ENCODE measurements around the gene SETDB1. TPM values are rescaled to one million over a fixed set of nuclear protein-coding genes. Genes with fewer than 3 reads are reported as not detected.
A peak's percentile ranks its signal among the peaks of the same experiment; 100 is the strongest.

SETDB1 gene
- total and polyA plus RNA-seq, 2 of the 13 experiments (the other 11 are each of a cell fraction or from before 2014, with no cell fraction given), result 33.1 to 34.6 TPM

- ChIA-PET POLR2A (no interaction called here), CTCF (ENCODE audit: low intra/inter-chr PET ratio, low total read pairs) (no interaction called here)
- Histone ChIP-seq H3K36me3 (replicated peaks in 1 of 2; ENCODE audit: control insufficient read depth in 1 of 2, insufficient read depth in 2 of 2, low read length in 2 of 2) (no peaks in the 10 kb centered on the region), H3K4me1 (ENCODE audit: insufficient read depth, low read length) (peaks cover 78% of the 10 kb centered on the region), H3K4me3 (replicated peaks in 1 of 3; ENCODE audit: insufficient read depth in 1 of 3, low read depth in 2 of 3, low read length in 3 of 3) (peak overlapping the region in 2 of 3 experiments; percentile 91 to 99; a peak in 3 of 6 replicates), H3K9ac (ENCODE audit: insufficient read depth, low read depth, low read length) (peak overlapping the region; percentile 98), H3K27ac (ENCODE audit: extremely low read length, insufficient read depth, low read length) (peak overlapping the region; percentile 100), H2AFZ (ENCODE audit: low read length) (no peak overlapping the region), H4K20me1 (ENCODE audit: insufficient read depth, low read length) (no peaks in the 10 kb centered on the region), H3K9me3 (ENCODE audit: low read length) (no peaks in the 10 kb centered on the region), H3K27me3 (ENCODE audit: control insufficient read depth in 1 of 2, insufficient read depth in 2 of 2, low read length in 2 of 2) (no peaks in the 10 kb centered on the region; a peak in 1 of 5 replicates), H3K79me2 (ENCODE audit: insufficient read depth, low read length) (peaks cover 28% of the 10 kb centered on the region), H3K4me2 (ENCODE audit: low read depth, low read length) (peak overlapping the region; percentile 93)
- DNase-seq (ENCODE audit: low spot score), result no peak
- TF ChIP-seq ZNF644 (CRISPR knock-in tag; IDR thresholded peaks at IDR 0.05; ENCODE audit: low read depth) (no peak), ZNF597 (CRISPR knock-in tag; IDR thresholded peaks at IDR 0.05) (no peak), ZNF230 (CRISPR knock-in tag; IDR thresholded peaks at IDR 0.05) (no peak), ZNF563 (CRISPR knock-in tag; IDR thresholded peaks at IDR 0.05) (no peak), ZSCAN20 (CRISPR knock-in tag; IDR thresholded peaks at IDR 0.05; ENCODE audit: borderline replicate concordance) (no peak), ZNF160 (CRISPR knock-in tag; IDR thresholded peaks at IDR 0.05) (no peak), ZNF782 (CRISPR knock-in tag; IDR thresholded peaks at IDR 0.05; ENCODE audit: borderline replicate concordance) (no peak), SKI (IDR thresholded peaks at IDR 0.05; ENCODE audit: partially characterized antibody) (no peak), MIXL1 (CRISPR knock-in tag; IDR thresholded peaks at IDR 0.05) (no peak), SMAD3 (CRISPR knock-in tag; IDR thresholded peaks at IDR 0.05) (no peak), NCOA5 (CRISPR knock-in tag; IDR thresholded peaks at IDR 0.05) (no peak), ZIK1 (CRISPR knock-in tag; IDR thresholded peaks at IDR 0.05; ENCODE audit: borderline replicate concordance, low read depth) (no peak), PHF21A (CRISPR knock-in tag; IDR thresholded peaks at IDR 0.05) (no peak), PREB (CRISPR knock-in tag; IDR thresholded peaks at IDR 0.05) (no peak), KLF9 (CRISPR knock-in tag; IDR thresholded peaks at IDR 0.05; ENCODE audit: low read depth) (no peak)
- FAIRE-seq, result no peak
- in situ Hi-C loops (cut with HindIII; ENCODE audit: extremely low pct_ligation_motif_present, low pct_unique_long_range_greater_than_20kb) (no loop called here), intact Hi-C loops (cut with micrococcal nuclease; ENCODE audit: unreplicated experiment) (loop anchor here (5.0 kb wide), 3 partner anchors 37 to 137 kb away; partner anchors contain the start of genes C1orf56, CERS2 and SEMA6C)
- WGBS (ENCODE audit: low lambda C conversion rate), result 96% methylated on average over 8 of the region's 8 CpGs
- ATAC-seq, result no peak
- BruUV-seq (replicated peaks), result no TSS peak
Measured at GRCh38 chr1:151009674-151010345, 83.6 kb downstream of the SETDB1 start.
